HG03060 (cell line): ENCODE results near the gene PDK2.

ENCODE experiments used
- ATAC-seq: cut with Tn5 transposase; IDR thresholded peaks from one replicate; pipeline ENCODE4 v1.9.1; 2021; ENCODE audit warnings: low read depth, moderate number of reproducible peaks; ENCODE audit not compliant: unreplicated experiment

The PDK2 gene

DNA sequence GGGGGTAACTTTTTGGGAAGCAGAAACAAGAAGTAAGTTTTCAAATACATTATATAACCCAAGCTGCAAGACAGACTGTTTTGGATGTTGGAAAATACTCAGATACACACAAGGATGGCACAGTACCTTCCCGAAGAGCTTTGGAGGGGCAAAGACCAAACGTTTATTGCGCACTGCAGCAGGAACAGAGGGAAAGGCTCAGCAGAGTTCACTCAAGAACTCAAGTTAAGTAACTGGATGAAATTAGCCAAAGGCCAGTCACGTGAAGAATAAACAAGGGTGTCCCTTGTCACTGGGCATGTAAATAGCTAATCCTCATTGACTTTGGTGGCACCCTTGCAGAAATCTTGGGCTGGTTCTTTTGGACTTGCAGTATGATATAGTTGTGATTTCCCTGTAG lies 2.8 kb downstream of the PDK2 start:
- ATAC-seq, result no peak

DNA sequence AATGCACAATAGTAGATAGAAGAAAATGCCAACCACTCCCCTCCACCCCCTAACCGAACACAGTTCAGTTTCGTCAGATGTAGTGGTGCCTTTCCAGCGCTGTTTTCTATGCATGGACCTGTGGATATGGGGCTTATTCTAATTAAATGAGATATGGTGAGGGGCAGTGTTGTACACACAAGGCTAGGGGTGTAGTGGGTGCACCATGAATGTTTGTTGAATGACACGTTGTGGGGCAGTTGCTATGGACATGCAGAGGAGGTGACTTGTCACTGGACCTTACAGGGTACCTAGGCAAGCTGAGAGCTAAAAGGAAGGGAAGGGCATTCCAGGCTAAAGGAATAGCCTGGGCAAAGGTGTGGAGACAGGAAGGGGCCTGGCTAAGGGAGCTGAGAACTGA lies 3.4 kb downstream of the PDK2 start:
- ATAC-seq, result no peak

DNA sequence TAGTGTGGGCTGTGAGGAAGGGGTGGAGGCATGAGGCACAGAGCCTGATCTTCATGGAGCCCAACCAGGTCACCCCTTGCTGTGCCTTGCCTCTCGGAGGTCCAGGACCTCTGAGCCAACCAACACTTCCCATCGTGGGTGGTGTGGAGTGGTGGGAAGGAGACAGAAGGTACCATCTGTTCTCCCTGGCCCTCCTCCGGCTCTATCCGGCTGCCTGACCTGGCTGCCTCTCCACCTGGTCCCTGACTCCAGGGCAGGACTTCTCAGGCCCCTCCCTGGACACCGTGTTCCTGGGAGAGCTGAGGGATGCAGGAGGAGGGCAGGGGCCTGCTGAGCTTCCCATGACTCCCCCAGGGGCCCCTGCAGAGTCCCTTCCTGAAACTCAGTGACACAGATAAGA lies 3.9 kb downstream of the PDK2 start:
- ATAC-seq, result no peak

DNA sequence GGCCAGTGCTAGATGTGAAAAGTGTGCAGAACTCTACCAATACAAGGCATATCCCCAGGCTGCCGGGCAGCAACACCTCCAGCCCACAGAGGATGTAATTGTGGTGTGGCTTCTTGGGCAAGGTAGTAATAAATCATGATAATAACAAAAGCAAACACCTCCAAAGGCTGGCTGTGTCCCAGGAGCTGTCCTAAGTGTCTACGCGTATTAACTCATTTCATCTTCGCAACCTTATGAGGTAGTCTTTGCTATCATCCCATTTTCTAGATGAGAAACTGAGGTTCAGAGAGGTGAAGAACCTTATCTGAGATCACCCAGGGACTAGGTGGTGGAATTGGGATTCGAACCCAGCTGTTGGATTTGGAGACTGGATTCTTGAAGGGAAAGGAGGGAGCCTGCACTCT lies 5.3 kb downstream of the PDK2 start:
- ATAC-seq, result no peak

DNA sequence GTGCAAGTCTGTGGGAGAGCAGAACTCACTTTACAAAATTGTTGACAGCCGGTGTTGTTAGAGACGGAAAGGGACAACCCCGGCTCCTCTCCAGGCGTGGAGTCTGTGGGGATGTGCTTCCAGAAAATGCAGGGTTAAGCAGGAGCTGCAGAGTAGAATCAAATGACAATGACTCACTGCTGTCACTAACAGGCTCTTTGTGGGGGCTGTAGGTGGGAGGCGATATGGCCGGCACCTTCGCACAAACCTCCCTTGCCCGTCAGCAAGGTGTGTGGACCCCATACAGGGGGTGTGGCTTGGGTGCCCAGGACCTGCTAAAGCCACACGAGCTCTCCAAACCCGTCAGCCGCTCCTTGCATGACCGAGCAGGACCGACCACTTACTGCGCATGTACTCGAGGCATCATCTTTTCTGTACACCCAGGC lies 5.8 kb downstream of the PDK2 start:
- no peak for ATAC-seq

DNA sequence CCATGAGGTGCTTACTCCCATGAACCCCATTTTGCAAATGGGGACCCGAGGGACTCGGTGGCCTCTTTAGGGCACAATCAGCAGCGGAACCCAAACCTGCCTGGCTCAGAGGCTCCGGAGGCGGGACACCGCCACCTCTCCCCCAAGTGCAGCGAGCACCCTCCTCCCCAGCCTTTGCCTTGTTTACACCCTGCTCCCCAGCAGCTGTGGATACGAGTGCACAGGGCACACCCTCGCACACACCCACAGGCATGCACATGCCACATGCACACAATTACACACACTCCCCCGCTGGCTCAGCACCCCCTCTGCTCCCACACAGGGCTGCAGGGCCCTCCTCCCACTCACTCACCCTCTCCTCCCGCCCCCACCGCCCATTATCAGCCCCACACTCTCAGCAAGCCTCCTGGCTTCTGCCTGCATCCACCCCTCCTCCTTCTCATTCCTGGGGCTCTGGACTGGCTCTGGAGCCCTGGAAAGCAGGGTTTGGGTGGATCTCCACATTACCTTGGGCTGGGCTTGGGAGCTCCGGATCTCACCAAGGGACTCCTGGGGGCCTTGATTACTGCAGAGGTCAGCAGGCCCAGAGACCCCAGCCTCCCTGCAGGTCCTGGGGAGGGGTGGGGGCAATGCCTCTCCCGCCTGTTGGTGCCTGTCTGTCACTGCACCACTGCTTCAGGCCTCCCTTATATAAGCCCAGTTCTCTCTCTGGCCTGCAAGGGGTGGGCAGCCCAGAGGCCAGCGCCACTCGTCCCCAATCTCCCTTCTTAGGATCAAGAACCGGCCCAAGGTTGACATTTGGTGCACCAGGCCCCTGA lies 6.4 kb downstream of the PDK2 start:
- ATAC-seq, result no peak

DNA sequence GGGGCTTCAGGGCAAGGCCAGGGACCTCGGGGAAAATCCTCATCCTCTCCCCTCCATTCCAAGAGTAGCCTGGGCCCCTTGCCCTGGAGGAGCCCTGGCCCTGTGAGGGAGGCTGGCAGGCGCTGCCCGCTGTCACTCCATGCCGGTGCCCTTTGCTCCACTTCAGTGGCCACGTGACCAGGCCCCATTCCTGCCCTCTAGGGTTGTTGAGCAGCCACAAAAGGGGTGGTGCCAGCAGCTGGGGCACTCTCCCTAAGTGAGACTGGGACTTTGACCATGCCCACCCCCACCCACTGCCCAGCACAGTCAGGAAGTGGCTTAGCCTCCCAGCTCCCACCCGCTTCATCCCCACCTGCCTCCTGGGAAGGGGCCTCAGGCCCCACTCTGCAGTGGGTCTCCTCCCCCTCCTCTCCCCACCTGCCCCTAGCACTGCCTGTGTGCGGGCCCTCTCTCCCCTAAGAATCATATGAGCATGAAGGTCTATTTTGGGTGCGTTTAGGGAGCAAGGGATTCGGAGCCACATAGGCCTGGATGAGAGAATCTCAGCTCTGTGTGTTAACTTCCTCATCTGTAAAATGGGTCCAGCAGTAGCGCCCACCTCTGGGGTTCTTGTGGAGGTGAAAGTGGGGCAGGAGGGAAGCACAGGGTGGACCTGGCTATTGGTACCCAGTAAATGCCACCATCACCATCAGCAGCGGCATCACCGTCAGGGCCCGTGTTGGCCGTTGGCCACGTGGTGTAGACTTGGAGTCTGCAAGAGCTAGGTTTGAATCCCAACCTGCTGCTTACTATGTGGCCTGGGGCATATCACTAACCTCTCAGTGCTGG lies 7.2 kb downstream of the PDK2 start:
- no peak for ATAC-seq

DNA sequence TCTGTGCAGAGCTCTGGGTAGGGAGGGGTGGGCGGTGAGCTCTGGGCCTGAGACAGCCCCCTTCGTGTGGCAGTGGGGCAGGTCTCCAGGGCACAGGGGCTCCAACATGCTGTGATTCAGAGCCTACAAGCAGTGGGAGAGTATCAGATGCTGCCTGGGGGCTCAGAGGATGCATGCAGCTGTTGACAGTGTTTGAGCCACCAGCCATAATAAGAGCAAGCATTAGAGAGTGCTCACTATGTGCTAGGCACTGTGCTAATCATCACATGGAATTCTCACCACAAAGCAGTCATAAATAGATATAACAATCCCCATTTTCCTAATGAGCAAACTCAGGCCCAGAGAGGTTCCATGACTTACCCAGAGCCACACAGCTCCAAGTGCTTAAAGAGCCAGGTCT lies 8.1 kb downstream of the PDK2 start:
- ATAC-seq, result no peak

DNA sequence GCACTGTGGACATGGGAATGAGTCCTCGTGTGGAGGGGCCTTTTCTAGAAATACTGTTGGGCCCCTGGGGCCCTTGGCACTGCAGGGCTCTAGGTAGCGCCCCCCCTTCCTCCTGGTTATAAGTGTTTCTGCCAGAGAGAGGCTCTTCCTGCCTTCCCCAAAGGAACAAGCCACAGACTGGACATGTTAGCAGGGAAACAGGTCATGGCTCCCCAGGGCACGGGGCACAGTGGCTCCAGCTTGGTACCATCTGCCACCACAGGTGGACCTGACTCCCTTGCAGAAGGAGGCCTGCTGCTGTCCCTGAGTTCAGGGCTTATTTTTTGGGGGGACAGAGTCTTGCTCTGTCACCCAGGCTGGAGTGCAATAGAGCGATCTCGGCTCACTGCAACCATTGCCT lies 8.8 kb downstream of the PDK2 start:
- no peak for ATAC-seq

DNA sequence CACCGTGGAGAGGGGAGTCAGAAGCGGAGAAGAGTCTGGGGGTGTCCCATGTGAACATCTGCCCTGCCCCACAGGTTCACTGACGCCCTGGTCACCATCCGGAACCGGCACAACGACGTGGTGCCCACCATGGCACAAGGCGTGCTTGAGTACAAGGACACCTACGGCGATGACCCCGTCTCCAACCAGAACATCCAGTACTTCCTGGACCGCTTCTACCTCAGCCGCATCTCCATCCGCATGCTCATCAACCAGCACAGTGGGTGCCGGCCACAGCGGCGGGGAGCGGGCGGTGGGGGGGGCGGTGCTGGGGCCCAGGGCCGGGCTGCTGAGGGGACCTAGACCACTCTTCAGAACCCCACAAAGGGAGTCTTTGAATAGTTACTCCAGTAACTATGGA lies 10.7 kb downstream of the PDK2 start:
- ATAC-seq, result no peak

DNA sequence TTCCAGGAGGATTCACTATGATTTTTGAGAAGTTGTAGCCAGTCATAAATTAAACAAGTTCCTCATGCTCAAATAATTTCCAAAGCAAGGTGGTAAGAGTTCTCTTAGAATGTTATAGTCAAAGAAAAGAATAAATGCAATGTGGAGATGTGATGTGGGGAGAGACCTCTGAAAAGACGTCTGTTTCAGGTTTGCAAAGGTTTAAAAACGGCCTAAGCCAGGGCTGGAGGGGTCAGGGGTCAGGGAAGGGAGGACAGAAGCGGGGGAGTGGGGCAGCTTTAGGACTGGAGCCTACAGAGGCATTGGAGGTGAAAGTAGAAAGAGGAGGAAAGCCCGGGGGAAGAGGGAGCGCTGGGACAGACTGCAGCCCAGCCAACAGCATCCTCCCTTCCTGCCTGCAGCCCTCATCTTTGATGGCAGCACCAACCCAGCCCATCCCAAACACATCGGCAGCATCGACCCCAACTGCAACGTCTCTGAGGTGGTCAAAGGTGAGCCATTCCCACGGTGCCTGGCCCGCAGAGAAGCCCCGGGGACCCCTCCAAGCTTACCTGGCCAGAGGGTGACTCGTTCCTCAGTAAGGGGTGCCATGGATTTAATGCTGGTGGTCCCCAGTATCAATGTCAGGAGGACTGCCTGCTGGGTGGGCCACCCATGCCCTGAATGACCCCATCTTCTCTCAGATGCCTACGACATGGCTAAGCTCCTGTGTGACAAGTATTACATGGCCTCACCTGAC lies 11.4 kb downstream of the PDK2 start:
- ATAC-seq, result no peak

DNA sequence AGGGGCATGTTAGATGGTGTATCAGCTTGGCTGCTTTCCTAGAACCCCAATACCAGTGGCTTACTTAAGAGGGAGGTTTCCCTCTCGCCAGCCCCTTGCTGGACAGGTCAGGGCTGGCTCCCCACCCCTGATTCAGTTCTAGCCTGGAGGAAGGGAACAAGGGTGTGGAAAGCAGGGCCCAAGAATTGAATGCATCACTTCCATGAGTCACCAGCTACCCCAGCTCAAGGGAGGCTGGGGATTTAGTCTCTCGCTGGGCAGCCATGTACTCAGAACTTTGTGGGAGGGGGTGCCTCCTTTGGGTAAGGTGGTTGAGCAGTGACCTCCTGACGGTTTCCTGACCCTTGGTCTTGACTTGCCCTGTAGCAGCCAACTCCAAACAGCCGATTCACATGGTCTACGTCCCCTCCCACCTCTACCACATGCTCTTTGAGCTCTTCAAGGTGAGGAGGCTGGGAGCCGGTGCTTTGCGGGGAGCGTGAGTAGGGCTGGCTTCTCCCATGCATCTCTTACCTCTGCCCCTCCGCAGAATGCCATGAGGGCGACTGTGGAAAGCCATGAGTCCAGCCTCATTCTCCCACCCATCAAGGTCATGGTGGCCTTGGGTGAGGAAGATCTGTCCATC lies 12.8 kb downstream of the PDK2 start:
- no peak for ATAC-seq

DNA sequence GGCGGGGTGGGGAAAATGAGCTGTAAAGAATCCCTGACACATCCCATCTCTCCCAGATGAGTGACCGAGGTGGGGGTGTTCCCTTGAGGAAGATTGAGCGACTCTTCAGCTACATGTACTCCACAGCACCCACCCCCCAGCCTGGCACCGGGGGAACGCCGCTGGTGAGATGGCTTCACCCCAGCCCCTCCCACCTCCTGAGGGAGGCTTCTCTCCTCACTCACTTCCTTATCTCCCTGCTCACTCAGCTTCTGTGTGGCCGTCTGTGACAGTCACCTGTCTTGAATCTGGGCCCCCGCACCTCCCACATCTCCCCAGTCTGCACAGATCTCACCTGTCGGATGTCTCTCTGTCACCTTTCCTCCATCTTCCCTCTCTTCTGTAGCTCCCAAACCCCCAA lies 13.4 kb downstream of the PDK2 start:
- no peak for ATAC-seq

DNA sequence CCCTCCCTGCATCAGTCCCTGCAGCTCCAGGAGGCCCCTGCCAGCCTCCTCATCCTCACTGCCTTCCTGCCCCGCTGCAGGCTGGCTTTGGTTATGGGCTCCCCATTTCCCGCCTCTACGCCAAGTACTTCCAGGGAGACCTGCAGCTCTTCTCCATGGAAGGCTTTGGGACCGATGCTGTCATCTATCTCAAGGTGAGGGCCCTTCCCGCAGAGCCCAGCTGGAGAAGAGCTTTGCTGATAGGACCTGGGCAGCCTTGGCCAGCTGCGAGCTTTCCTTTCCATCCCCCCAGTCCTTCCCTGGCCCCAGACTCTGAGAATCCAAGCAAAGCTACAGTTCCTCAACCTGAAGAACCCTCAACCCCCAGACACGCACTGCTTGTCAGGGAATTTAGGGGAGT lies 14.1 kb downstream of the PDK2 start:
- ATAC-seq, result no peak

DNA sequence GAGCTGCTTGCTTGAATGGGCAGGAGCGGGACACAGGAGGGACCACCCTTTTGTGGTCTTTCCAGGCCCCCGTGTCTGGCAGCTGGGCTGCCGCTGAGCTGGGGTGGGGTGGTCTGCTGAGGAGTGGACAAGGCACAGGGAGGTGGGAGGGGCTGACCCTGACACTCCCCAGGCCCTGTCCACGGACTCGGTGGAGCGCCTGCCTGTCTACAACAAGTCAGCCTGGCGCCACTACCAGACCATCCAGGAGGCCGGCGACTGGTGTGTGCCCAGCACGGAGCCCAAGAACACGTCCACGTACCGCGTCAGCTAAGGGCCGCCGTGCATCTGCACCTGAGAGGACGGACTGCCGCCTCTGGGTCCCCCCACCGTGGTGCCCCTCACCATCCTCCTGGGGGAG lies 14.6 kb downstream of the PDK2 start:
- ATAC-seq, result no peak

DNA sequence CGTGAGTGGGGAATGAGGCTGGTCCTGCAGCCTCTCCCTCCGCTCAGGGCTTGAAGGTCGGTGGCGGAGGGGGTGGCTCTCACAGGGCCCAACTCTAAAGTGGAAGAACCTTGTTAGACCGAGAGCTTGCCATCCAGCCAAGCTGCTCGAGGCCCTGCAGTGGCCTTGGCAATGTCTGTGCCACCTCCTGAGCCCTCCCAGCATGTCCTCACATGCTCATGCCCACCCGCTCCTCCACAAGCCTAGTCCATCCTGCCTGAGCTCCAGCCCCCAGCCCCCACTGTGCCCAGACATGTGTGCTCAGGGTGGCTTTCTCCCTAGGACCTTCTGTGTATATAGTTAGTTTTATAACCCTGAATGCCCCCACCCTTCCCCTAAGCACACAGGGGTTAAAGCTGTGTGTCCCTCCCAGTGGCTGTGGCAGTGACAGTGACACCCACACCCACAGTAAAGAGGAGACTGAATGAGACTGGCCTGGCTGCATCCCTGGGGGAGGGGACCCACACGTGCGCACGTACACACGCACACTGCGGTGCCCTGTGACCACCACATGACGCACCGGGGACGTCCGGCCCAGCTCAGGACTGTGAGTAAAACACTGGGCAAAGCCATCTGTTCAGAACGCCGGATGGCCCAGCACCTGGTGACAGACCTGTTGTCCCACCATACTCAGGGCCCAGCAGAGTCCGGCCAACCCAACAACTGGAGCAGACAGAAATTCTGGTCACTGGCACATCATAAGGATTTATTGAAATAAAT lies 15.6 kb downstream of the PDK2 start:
- no peak for ATAC-seq

DNA sequence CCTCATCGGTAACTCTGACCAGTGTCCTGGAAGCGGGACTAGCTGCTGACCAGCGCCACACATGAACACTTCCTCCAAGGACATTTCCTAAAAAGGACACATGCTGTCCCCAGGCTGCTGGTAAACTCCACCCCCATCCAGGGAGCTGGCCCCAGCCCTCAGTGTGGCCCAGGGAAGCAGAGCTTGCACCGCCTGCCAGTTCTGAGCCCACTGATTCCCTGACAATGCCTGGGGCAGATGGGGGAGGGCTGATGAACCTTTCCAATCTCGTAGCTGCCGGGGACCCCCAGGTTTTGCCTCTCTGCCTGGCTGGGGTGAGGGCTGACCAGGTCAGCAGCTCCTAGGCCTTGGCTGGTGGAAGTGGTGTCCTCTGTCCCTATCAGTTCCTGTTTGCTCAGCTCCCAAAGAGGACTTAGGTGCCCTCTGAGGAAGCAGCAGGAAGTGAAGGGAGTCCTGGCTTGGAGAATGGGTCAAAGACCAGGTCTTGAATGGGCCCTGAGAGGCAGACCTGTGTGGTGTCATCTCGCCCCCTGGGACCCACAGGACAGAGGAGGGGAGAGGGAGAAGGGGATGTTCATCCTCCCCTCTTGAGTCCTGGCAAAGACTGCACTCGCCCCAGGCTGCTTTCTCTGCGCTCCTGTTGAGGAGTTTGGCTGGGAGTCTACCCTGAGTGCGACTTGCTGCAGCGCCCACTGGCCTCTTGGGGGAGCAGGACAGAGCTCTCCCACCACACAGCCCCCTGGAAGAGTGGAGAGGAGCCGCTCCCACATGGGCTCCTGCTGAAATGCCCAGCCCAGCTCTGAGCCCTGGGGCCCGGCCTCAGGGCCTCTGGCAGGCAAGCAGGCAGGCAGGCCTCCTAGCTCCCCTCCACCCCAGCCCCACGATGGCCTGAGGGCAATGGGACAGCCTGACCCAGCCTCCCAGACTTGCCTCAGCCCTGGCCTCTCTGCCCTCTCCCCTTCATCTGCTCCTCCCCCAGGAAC lies 16.8 kb downstream of the PDK2 start:
- no peak for ATAC-seq

DNA sequence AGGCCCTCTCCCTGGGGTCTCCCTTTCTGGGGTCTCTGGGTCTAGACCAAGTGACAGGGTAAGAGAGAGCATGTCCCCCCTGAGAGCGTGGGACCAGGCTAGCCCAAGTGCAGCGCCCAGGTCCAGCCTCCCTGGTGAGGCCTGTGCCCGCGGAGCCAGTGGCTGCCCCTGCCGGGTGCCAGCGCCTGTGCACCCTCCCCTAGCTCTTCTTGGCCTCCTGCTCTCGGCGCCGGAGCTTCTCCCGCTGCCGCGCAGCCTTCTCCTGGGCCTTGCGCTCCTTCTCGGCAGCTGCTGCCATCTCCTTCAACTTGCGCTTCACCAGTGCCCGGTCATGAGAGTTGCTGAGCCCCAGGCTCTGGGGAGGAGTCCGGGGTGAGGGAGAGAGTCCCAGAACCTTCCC lies 17.5 kb downstream of the PDK2 start:
- no peak for ATAC-seq
